ENCODE measurements around the gene ASAP3. TPM values are rescaled to one million over a fixed set of nuclear protein-coding genes. Genes with fewer than 3 reads are reported as not detected.
"Not testable (repeated sequence)": the region's sequence is repeated elsewhere in the genome, so short reads cannot be mapped to it uniquely, and the experiment has no call there.

Gene ASAP3
- total and polyA plus RNA-seq, 4 donors = 33.3 to 60.6 (median 38.1) TPM

DNA sequence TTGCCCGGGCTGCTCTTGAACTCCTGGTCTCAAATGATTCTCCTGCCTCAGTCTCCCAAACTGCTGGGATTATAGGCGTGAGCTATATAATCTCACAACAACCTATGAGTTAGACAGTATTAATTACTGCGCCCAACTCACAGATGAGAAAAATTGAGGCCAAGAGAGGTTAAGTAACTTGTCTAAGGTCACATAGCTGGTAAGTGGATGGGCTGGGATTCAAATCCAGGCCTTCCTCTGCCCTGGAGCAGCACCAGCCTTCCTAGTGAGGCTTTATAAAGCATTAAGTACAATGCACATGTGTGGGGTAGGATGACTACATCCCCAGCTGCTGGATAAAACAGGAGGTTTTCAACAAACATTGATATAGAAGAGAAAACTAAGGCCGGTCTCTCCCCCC, 31.9 kb upstream of the ASAP3 start:
- no peaks in the 10 kb centered on the region for H3K27me3 ChIP-seq (ENCODE audit: control insufficient read depth, insufficient read depth, low read length)
- no peak for DNase-seq (ENCODE audit: low read depth in 4 of 6, low spot score in 6 of 6)
- no peaks in the 10 kb centered on the region for H3K9me3 ChIP-seq (ENCODE audit: control insufficient read depth, insufficient read depth, low read length)
- H3K27ac ChIP-seq (ENCODE audit: low read depth, low read length) = no peak overlapping the region
- H3K4me1 ChIP-seq (ENCODE audit: control insufficient read depth, insufficient read depth, low read length) = peaks cover 5% of the 10 kb centered on the region
- no peak overlapping the region for H3K4me3 ChIP-seq (ENCODE audit: low read depth, low read length)
- WGBS (ENCODE audit: insufficient coverage) = no CpG with 5 or more reads among the region's 4 CpGs
- peaks cover 5% of the 10 kb centered on the region for H3K36me3 ChIP-seq (ENCODE audit: control insufficient read depth, insufficient read depth, low read length)

- no peak overlapping the region for H3K4me3 ChIP-seq (ENCODE audit: low read depth, low read length)
- peaks cover 14% of the 10 kb centered on the region for H3K36me3 ChIP-seq (ENCODE audit: control insufficient read depth, insufficient read depth, low read length)
- DNase-seq (ENCODE audit: low read depth in 4 of 6, low spot score in 6 of 6) = no peak
- peaks cover 5% of the 10 kb centered on the region for H3K4me1 ChIP-seq (ENCODE audit: control insufficient read depth, insufficient read depth, low read length)
- no peaks in the 10 kb centered on the region for H3K9me3 ChIP-seq (ENCODE audit: control insufficient read depth, insufficient read depth, low read length)
- no peak overlapping the region for H3K27ac ChIP-seq (ENCODE audit: low read depth, low read length)
- H3K27me3 ChIP-seq (ENCODE audit: control insufficient read depth, insufficient read depth, low read length) = no peaks in the 10 kb centered on the region
- WGBS (ENCODE audit: insufficient coverage) = 100% methylated on average over 3 of the region's 3 CpGs
Observed at GRCh38 chr1:23514111-23514679, 30.2 kb upstream of the ASAP3 start.

DNA sequence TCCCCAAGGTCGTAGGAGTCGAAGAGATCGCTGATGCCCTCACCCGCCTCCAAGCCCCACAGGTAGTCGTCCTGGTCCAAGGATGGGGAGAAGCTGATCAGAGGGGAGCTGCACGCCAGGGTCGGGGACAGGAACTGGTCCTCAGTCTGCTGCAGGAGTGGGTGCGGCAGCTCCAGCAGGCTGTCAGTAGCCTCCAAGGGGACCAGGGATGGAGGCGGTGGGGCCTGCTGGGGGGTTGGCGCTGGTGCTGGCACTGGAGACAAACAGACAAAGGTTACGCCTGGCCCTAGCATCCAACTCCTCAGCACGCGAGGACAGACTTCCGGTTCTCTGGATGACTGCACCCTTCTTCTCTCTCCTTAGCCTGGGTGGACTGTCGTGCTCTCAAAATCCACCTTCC, 25.9 kb upstream of the ASAP3 start:
- Histone ChIP-seq H3K36me3 (ENCODE audit: control insufficient read depth, insufficient read depth, low read length) (peaks cover 14% of the 10 kb centered on the region), H3K27ac (ENCODE audit: low read depth, low read length) (no peak overlapping the region), H3K4me3 (ENCODE audit: low read depth, low read length) (no peak overlapping the region)

DNA sequence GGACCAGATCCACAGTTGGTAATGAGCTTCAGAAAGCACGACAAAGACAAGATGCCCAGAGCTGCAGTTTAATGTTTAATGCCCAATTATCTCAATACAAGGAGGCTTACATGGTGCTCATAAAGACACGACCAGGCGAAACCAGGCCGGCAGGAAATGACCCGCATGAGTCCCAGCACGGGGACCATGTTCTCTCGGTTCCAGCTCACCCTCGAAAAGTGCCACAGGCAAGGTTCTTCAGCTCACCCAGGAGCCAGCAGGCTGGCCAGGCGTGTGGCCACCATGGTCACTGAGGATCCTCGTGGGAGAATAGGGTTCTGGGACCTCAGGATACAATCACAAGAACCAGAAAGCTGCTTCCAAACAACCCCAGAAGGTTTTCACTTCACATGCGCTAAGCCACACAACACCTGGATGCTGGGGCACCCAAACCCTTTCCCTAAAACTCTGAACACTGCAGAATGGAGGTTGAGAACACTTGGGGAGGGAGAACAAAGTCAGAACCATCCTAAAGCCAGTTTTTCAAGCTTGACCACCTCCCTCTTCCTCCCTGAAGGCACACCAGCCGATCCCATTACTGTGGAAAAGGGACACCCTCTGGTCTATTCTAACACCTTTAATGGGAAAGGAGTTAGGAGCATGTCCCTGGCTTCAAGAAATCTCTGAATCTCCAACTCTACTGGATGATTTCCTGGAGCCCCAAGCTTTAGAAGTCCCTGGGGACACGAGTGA, 22.6 kb upstream of the ASAP3 start:
- no peak overlapping the region for H3K27ac ChIP-seq (ENCODE audit: low read depth, low read length)
- no peak for DNase-seq (ENCODE audit: low read depth in 4 of 6, low spot score in 6 of 6)
- H3K4me1 ChIP-seq (ENCODE audit: control insufficient read depth, insufficient read depth, low read length) = no peaks in the 10 kb centered on the region
- H3K36me3 ChIP-seq (ENCODE audit: control insufficient read depth, insufficient read depth, low read length) = peaks cover 14% of the 10 kb centered on the region
- H3K4me3 ChIP-seq (ENCODE audit: low read depth, low read length) = no peak overlapping the region
- WGBS (ENCODE audit: insufficient coverage) = 93% methylated on average over 7 of the region's 13 CpGs
- no peaks in the 10 kb centered on the region for H3K9me3 ChIP-seq (ENCODE audit: control insufficient read depth, insufficient read depth, low read length)
- no peaks in the 10 kb centered on the region for H3K27me3 ChIP-seq (ENCODE audit: control insufficient read depth, insufficient read depth, low read length)

More for the DNA sequence above, 25.9 kb upstream of the ASAP3 start:
- DNase-seq (ENCODE audit: low read depth in 4 of 6, low spot score in 6 of 6) = no peak
- H3K4me1 ChIP-seq (ENCODE audit: control insufficient read depth, insufficient read depth, low read length) = no peaks in the 10 kb centered on the region
- H3K27me3 ChIP-seq (ENCODE audit: control insufficient read depth, insufficient read depth, low read length) = no peaks in the 10 kb centered on the region
- WGBS (ENCODE audit: insufficient coverage) = 87% methylated on average over 14 of the region's 15 CpGs
- no peaks in the 10 kb centered on the region for H3K9me3 ChIP-seq (ENCODE audit: control insufficient read depth, insufficient read depth, low read length)

GRCh38 chr1:23505851-23506250, 21.9 kb upstream of the ASAP3 start:
- Histone ChIP-seq H3K36me3 (ENCODE audit: control insufficient read depth, insufficient read depth, low read length) (peaks cover 14% of the 10 kb centered on the region), H3K4me1 (ENCODE audit: control insufficient read depth, insufficient read depth, low read length) (no peaks in the 10 kb centered on the region), H3K27ac (ENCODE audit: low read depth, low read length) (no peak overlapping the region), H3K27me3 (ENCODE audit: control insufficient read depth, insufficient read depth, low read length) (no peaks in the 10 kb centered on the region), H3K4me3 (ENCODE audit: low read depth, low read length) (no peak overlapping the region), H3K9me3 (ENCODE audit: control insufficient read depth, insufficient read depth, low read length) (no peaks in the 10 kb centered on the region)
- no peak for DNase-seq (ENCODE audit: low read depth in 4 of 6, low spot score in 6 of 6)
- 96% methylated on average over 6 of the region's 6 CpGs for WGBS (ENCODE audit: insufficient coverage)

DNA sequence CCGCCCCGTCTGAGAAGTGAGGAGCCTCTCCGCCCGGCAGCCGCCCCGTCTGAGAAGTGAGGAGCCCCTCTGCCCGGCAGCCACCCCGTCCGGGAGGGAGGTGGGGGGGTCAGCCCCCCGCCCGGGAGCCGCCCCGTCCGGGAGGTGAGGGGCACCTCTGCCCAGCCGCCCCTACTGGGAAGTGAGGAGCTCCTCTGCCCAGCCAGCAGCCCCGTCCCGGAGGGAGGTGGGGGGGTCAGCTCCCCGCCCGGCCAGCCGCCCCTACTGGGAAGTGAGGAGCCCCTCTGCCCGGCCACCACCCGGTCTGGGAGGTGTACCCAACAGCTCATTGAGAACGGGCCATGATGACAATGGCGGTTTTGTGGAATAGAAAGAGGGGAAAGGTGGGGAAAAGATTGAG, 20.2 kb upstream of the ASAP3 start:
- DNase-seq (ENCODE audit: low read depth in 4 of 6, low spot score in 6 of 6); H3K36me3 ChIP-seq (ENCODE audit: control insufficient read depth, insufficient read depth, low read length); H3K4me3 ChIP-seq (ENCODE audit: low read depth, low read length); H3K9me3 ChIP-seq (ENCODE audit: control insufficient read depth, insufficient read depth, low read length); H3K4me1 ChIP-seq (ENCODE audit: control insufficient read depth, insufficient read depth, low read length); H3K27ac ChIP-seq (ENCODE audit: low read depth, low read length); H3K27me3 ChIP-seq (ENCODE audit: control insufficient read depth, insufficient read depth, low read length): not testable (repeated sequence)
- no CpG with 5 or more reads among the region's 24 CpGs for WGBS (ENCODE audit: insufficient coverage)

- WGBS (ENCODE audit: insufficient coverage) = no CpG with 5 or more reads among the region's 6 CpGs
- Histone ChIP-seq H3K27ac (ENCODE audit: low read depth, low read length) (no peak overlapping the region), H3K4me1 (ENCODE audit: control insufficient read depth, insufficient read depth, low read length) (no peaks in the 10 kb centered on the region), H3K27me3 (ENCODE audit: control insufficient read depth, insufficient read depth, low read length) (no peaks in the 10 kb centered on the region), H3K4me3 (ENCODE audit: low read depth, low read length) (no peak overlapping the region), H3K9me3 (ENCODE audit: control insufficient read depth, insufficient read depth, low read length) (no peaks in the 10 kb centered on the region), H3K36me3 (ENCODE audit: control insufficient read depth, insufficient read depth, low read length) (no peaks in the 10 kb centered on the region)
- no peak for DNase-seq (ENCODE audit: low read depth in 4 of 6, low spot score in 6 of 6)
Observed at GRCh38 chr1:23502951-23503350, 19.0 kb upstream of the ASAP3 start.

DNA sequence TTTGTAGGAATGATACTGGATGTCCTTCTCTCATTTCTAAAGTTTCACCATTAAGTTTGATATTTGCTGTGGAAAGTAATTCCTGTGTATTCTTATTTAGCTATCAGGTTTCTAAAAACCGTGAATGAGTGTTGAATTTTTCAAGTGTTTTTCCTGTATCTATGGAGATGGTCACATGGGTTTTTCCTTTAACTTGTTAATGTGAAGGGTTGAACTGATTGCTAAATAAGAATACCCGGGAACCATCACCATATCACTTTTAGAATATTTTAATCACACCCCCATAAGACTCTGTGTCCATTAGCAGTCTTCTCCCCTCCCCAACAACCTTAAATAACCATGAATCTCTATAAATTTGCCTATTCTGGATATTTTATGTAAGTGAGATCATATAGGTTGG, 16.5 kb upstream of the ASAP3 start:
- 50% methylated on average over 1 of the region's 2 CpGs for WGBS (ENCODE audit: insufficient coverage)
- Histone ChIP-seq H3K9me3 (ENCODE audit: control insufficient read depth, insufficient read depth, low read length) (no peaks in the 10 kb centered on the region), H3K4me1 (ENCODE audit: control insufficient read depth, insufficient read depth, low read length) (no peaks in the 10 kb centered on the region), H3K4me3 (ENCODE audit: low read depth, low read length) (no peak overlapping the region), H3K27ac (ENCODE audit: low read depth, low read length) (no peak overlapping the region), H3K27me3 (ENCODE audit: control insufficient read depth, insufficient read depth, low read length) (no peaks in the 10 kb centered on the region), H3K36me3 (ENCODE audit: control insufficient read depth, insufficient read depth, low read length) (no peaks in the 10 kb centered on the region)
- no peak for DNase-seq (ENCODE audit: low read depth in 4 of 6, low spot score in 6 of 6)

DNA sequence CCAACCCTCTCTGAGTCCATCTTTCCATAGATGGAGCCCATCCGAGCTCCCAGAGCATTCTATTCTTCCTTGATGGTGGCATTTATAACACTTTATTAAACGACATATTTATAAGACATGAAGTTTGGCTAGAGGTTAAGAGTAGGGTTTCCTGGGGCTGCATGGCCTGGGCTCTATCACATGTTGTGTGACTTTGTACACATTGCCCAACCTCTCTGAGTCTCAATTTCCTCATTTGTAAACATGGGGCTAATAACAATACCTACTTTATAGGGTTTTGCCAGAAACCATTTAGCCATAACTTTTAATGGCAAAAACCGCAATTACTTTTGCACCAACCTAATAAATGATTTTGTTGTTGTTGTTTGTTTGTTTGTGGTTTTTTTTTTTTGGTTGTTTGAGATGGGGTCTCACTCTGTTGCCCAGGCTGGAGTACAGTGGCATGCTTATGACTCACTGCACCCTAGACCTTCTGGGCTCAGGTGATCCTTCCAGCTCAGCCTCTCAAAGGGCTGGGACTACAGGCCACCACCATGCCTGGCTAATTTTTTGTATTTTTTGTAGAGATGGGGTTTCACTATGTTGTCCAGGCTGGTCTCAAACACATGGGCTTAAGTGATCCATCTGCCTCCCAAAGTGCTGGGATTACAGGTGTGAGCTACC, 13.9 kb upstream of the ASAP3 start:
- no peak for DNase-seq (ENCODE audit: low read depth in 4 of 6, low spot score in 6 of 6)
- Histone ChIP-seq H3K4me3 (ENCODE audit: low read depth, low read length) (no peak overlapping the region), H3K27ac (ENCODE audit: low read depth, low read length) (no peak overlapping the region), H3K27me3 (ENCODE audit: control insufficient read depth, insufficient read depth, low read length) (no peaks in the 10 kb centered on the region), H3K36me3 (ENCODE audit: control insufficient read depth, insufficient read depth, low read length) (no peaks in the 10 kb centered on the region), H3K9me3 (ENCODE audit: control insufficient read depth, insufficient read depth, low read length) (no peaks in the 10 kb centered on the region), H3K4me1 (ENCODE audit: control insufficient read depth, insufficient read depth, low read length) (no peaks in the 10 kb centered on the region)
- no CpG with 5 or more reads among the region's 3 CpGs for whole genome bisulfite sequencing (ENCODE audit: insufficient coverage)

All from spinal cord (tissue), 10 donors.